Central memory CD4-positive, alpha-beta T cell (primary cell): ENCODE results near the gene MUL1.
"Not testable (repeated sequence)": the region's sequence is repeated elsewhere in the genome, so short reads cannot be mapped to it uniquely, and the experiment has no call there.

ENCODE experiments used
- DNase-seq: peaks from one replicate; pipeline ENCODE4 v3.0.0; 2022

The MUL1 gene

GRCh38 chr1:20511518-20512428 is 3.8 kb upstream of the MUL1 start:
- no peak for DNase-seq

GRCh38 chr1:20508411-20508771 is 440 bp upstream of the MUL1 start:
- no peak for DNase-seq

- DNase-seq = no peak
Observed at GRCh38 chr1:20507248-20507563, 745 bp downstream of the MUL1 start.

- no peak for DNase-seq
Observed at GRCh38 chr1:20505488-20505887, 2.5 kb downstream of the MUL1 start.

GRCh38 chr1:20500716-20501115 is 7.2 kb downstream of the MUL1 start:
- DNase-seq = no peak

GRCh38 chr1:20499718-20500117 is 8.2 kb downstream of the MUL1 start:
- no peak for DNase-seq

- no peak for DNase-seq
Observed at GRCh38 chr1:20499105-20499504, 8.8 kb downstream of the MUL1 start.

GRCh38 chr1:20498116-20498515 is 9.8 kb downstream of the MUL1 start:
- DNase-seq = no peak

GRCh38 chr1:20497506-20497905 is 10.4 kb downstream of the MUL1 start:
- no peak for DNase-seq

GRCh38 chr1:20496725-20497383 is 11.1 kb downstream of the MUL1 start:
- DNase-seq = not testable (repeated sequence)

- no peak for DNase-seq
Observed at GRCh38 chr1:20496241-20496661, 11.7 kb downstream of the MUL1 start.

GRCh38 chr1:20495661-20496060 is 12.3 kb downstream of the MUL1 start:
- DNase-seq = no peak

GRCh38 chr1:20494609-20495311 is 13.2 kb downstream of the MUL1 start:
- DNase-seq = no peak

- peak; percentile 73 for DNase-seq
Observed at GRCh38 chr1:20493839-20494608, 13.9 kb downstream of the MUL1 start.

GRCh38 chr1:20493309-20493708 is 14.6 kb downstream of the MUL1 start:
- DNase-seq = no peak

- no peak for DNase-seq
Observed at GRCh38 chr1:20492751-20493150, 15.2 kb downstream of the MUL1 start.

- DNase-seq = no peak
Observed at GRCh38 chr1:20491866-20492265, 16.1 kb downstream of the MUL1 start.

- no peak for DNase-seq
Observed at GRCh38 chr1:20491178-20491577, 16.8 kb downstream of the MUL1 start.

- DNase-seq = no peak
Observed at GRCh38 chr1:20487236-20487590, 20.7 kb downstream of the MUL1 start.

- no peak for DNase-seq
Observed at GRCh38 chr1:20486457-20487235, 21.3 kb downstream of the MUL1 start.

GRCh38 chr1:20485527-20486456 is 22.2 kb downstream of the MUL1 start, which contains the start of gene CAMK2N1:
Gene CAMK2N1 (minus strand): TSS chr1:20486210. CDS start chr1:20485379, 831 bp downstream.
- peak; percentile 51 for DNase-seq
